Vagina (tissue), 2 donors: ENCODE data around the gene TTC7B.

Experiments used
- POLR2A ChIP-seq, 2 donors: fragments of 450-650 bp; IDR thresholded peaks; one replicate each; pipeline ENCODE4 v1.6.1; 2017; ENCODE audit warnings: antibody characterized with exemption in 2 of 2, mild to moderate bottlenecking in 2 of 2, moderate library complexity in 2 of 2
- POLR2AphosphoS5 ChIP-seq, 2 donors: sonication (generic); formaldehyde crosslinking; IDR thresholded peaks; one replicate each; pipeline ENCODE4 v1.9.0; 2017; ENCODE audit warnings: antibody characterized with exemption in 2 of 2, mild to moderate bottlenecking in 2 of 2, low read depth in 1 of 2; ENCODE audit not compliant: insufficient read depth in 1 of 2
- TF ChIP-seq, protein P1 (sequence below), 3 experiments: fragments of 450-650 bp in 2 of 3; fragments of 200-600 bp in 1 of 3; sonication (generic) in 1 of 3; IDR thresholded peaks; one replicate each; pipeline ENCODE4 v1.5.1; 2017 to 2019; ENCODE audit warnings: antibody characterized with exemption in 3 of 3, mild to moderate bottlenecking in 2 of 3, moderate library complexity in 2 of 3

DNA sequence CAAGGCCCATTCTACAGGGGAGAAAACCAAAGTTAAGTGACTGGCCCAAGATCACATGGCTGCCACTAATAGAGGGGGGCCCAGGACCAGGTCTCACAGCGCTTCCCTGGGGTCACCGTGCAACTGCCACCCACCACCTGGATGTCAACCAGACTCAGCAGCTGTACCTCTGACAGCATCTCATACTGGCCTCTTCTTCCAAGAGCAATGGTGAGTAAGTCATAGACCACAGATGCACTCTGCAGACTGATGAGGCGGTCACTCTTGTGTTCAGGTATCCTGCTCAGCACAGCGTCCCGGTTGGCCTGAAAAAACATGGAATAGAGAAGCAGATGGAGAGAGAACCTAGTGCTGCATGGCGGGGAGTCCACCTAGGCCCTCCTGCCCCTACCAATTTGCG, 139.9 kb downstream of the TTC7B start:
- TF ChIP-seq, protein P1, sequence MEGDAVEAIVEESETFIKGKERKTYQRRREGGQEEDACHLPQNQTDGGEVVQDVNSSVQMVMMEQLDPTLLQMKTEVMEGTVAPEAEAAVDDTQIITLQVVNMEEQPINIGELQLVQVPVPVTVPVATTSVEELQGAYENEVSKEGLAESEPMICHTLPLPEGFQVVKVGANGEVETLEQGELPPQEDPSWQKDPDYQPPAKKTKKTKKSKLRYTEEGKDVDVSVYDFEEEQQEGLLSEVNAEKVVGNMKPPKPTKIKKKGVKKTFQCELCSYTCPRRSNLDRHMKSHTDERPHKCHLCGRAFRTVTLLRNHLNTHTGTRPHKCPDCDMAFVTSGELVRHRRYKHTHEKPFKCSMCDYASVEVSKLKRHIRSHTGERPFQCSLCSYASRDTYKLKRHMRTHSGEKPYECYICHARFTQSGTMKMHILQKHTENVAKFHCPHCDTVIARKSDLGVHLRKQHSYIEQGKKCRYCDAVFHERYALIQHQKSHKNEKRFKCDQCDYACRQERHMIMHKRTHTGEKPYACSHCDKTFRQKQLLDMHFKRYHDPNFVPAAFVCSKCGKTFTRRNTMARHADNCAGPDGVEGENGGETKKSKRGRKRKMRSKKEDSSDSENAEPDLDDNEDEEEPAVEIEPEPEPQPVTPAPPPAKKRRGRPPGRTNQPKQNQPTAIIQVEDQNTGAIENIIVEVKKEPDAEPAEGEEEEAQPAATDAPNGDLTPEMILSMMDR (IDR thresholded peaks at IDR 0.05): no peak
- TF ChIP-seq POLR2AphosphoS5 (IDR thresholded peaks at IDR 0.05; ENCODE audit: insufficient read depth in 1 of 2, low read depth in 1 of 2) (no peak), POLR2A (IDR thresholded peaks at IDR 0.05) (no peak)
